ENCODE results near the gene OR52N1.

GRCh38 chr11:5831196-5831829 is 40.2 kb upstream of the OR52N1 start:
- TF ChIP-seq CTCF (IDR thresholded peaks at IDR 0.05) (no peak), POLR2A (IDR thresholded peaks at IDR 0.05) (no peak)
